ENCODE results near the gene CD8B2.

CD8B2 gene

DNA sequence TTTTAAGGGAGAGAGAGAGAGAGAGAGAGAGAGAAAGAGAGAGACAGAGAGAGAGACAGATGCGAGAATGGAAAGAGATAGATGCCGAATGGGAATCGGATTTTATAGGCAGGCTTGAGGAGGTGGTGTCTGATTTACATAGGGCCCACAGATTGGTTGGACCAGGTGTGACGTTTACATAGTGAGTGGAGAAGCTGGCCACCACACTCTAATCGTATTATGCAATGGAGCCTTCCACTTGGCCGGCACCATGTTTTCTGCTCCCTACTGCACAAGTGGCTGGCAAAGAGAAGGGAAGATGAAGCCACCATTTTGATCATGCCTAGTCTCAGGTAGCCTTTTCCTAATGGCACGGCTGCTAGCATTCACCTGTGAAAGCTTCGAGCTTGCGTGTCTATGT is 33.9 kb downstream of the CD8B2 start:
- no peak for TF ChIP-seq EZH2phosphoT487 (IDR thresholded peaks at IDR 0.05; ENCODE audit: borderline replicate concordance)
- TF ChIP-seq, protein P1, sequence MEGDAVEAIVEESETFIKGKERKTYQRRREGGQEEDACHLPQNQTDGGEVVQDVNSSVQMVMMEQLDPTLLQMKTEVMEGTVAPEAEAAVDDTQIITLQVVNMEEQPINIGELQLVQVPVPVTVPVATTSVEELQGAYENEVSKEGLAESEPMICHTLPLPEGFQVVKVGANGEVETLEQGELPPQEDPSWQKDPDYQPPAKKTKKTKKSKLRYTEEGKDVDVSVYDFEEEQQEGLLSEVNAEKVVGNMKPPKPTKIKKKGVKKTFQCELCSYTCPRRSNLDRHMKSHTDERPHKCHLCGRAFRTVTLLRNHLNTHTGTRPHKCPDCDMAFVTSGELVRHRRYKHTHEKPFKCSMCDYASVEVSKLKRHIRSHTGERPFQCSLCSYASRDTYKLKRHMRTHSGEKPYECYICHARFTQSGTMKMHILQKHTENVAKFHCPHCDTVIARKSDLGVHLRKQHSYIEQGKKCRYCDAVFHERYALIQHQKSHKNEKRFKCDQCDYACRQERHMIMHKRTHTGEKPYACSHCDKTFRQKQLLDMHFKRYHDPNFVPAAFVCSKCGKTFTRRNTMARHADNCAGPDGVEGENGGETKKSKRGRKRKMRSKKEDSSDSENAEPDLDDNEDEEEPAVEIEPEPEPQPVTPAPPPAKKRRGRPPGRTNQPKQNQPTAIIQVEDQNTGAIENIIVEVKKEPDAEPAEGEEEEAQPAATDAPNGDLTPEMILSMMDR (conservative IDR thresholded peaks at IDR 0.05; ENCODE audit: low read length), result no peak
- H3K4me2 ChIP-seq (ENCODE audit: low read depth, low read length, poor library complexity, severe bottlenecking), result no peak overlapping the region
- no peaks in the 10 kb centered on the region for H4K20me1 ChIP-seq (ENCODE audit: insufficient read depth, low read length, poor library complexity, severe bottlenecking)
- H3K79me2 ChIP-seq (ENCODE audit: insufficient read depth, low read length), result no peaks in the 10 kb centered on the region
- no peaks in the 10 kb centered on the region for H3K9me2 ChIP-seq (replicated peaks; ENCODE audit: low read depth, low read length)
- H3K36me3 ChIP-seq (ENCODE audit: insufficient read depth, low read length), result no peaks in the 10 kb centered on the region
- H3K9me3 ChIP-seq (ENCODE audit: insufficient read depth, low read depth, low read length), result no peaks in the 10 kb centered on the region; the same call in 1 of the 2 replicates
- H3F3A ChIP-seq (ENCODE audit: low read depth), result no peaks in the 10 kb centered on the region
- no peaks in the 10 kb centered on the region for H3K4me1 ChIP-seq (ENCODE audit: insufficient read depth, low read length, poor library complexity, severe bottlenecking)
- H2AFZ ChIP-seq (ENCODE audit: low read length), result no peak overlapping the region
- H3K27me3 ChIP-seq (ENCODE audit: insufficient read depth, low read length, poor library complexity, severe bottlenecking), result no peaks in the 10 kb centered on the region
- no peak overlapping the region for H3K9ac ChIP-seq (ENCODE audit: low read depth, low read length, poor library complexity, severe bottlenecking)
- no peak overlapping the region for H3K4me3 ChIP-seq (ENCODE audit: low read length, poor library complexity, severe bottlenecking)

DNA sequence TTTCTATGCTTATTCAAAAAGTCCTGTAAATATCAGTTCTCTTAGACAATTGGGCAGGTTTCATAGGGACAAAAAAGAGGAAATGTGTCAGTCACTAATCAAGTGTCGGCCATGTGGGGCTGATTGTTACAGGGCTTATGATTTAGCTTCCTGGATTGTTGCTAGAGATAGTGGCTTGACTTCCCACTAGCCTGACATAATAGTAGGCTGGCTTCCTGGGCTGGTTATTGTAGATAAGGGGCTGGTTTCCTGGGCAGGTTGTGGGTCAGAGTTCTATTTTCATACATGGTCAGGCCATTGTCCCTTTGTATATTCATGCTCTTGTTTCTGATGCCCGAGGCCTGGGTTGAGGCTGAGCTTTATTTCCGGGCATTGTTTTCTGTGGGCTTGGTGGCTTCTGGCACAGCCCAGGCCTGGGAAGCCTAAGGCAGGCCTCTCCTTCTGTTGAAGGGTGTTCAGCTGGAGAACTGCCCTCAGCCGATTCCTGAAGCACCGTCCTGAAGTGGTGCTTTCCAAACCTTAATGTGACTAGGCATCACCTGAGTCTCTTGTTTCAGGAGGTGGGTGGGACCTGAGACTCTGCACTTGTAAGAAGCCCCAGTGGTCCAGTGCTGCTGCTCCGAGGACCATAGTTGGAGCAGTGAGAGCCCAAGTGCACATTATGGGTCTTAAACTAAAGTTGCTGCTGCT is 37.0 kb downstream of the CD8B2 start:
- no peaks in the 10 kb centered on the region; the same call in 1 of the 2 replicates for H3K9me3 ChIP-seq (ENCODE audit: insufficient read depth, low read depth, low read length)
- no peaks in the 10 kb centered on the region for H3K36me3 ChIP-seq (ENCODE audit: insufficient read depth, low read length)
- H3K27me3 ChIP-seq (ENCODE audit: insufficient read depth, low read length, poor library complexity, severe bottlenecking), result no peaks in the 10 kb centered on the region
- TF ChIP-seq EZH2phosphoT487 (IDR thresholded peaks at IDR 0.05; ENCODE audit: borderline replicate concordance), result no peak
- TF ChIP-seq, protein P1 (conservative IDR thresholded peaks at IDR 0.05; ENCODE audit: low read length), result no peak
- H3K79me2 ChIP-seq (ENCODE audit: insufficient read depth, low read length), result no peaks in the 10 kb centered on the region
- H3K4me1 ChIP-seq (ENCODE audit: insufficient read depth, low read length, poor library complexity, severe bottlenecking), result no peaks in the 10 kb centered on the region
- no peak overlapping the region for H3K4me2 ChIP-seq (ENCODE audit: low read depth, low read length, poor library complexity, severe bottlenecking)
- H4K20me1 ChIP-seq (ENCODE audit: insufficient read depth, low read length, poor library complexity, severe bottlenecking), result no peaks in the 10 kb centered on the region
- no peaks in the 10 kb centered on the region for H3K9me2 ChIP-seq (replicated peaks; ENCODE audit: low read depth, low read length)
- H3K9ac ChIP-seq (ENCODE audit: low read depth, low read length, poor library complexity, severe bottlenecking), result no peak overlapping the region
- no peak overlapping the region for H2AFZ ChIP-seq (ENCODE audit: low read length)
- no peaks in the 10 kb centered on the region for H3F3A ChIP-seq (ENCODE audit: low read depth)
- no peak overlapping the region for H3K4me3 ChIP-seq (ENCODE audit: low read length, poor library complexity, severe bottlenecking)

DNA sequence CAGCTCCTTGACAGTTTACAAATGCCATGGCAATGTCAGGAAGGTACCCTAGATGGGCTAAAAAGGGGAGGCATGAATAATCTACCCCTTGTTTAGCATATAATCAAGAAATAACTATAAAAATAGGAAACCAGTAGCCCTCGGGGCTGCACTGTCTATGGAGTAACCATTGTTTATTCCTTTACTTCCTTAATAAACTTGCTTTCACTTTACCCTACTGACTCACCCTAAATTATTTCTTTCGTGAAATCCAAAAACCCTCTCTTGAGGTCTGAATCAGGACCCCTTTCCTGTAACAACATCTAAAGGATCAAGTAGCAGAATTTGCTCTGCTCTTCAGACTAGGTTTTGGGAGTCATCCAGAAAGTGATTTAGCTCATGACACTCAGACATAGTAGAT is 43.7 kb downstream of the CD8B2 start:
- TF ChIP-seq EZH2phosphoT487 (IDR thresholded peaks at IDR 0.05; ENCODE audit: borderline replicate concordance), result no peak
- TF ChIP-seq, protein P1 (conservative IDR thresholded peaks at IDR 0.05; ENCODE audit: low read length), result no peak
- Histone ChIP-seq H3K79me2 (ENCODE audit: insufficient read depth, low read length) (no peaks in the 10 kb centered on the region), H3K27me3 (ENCODE audit: insufficient read depth, low read length, poor library complexity, severe bottlenecking) (no peaks in the 10 kb centered on the region), H3K4me3 (ENCODE audit: low read length, poor library complexity, severe bottlenecking) (no peak overlapping the region), H3K9ac (ENCODE audit: low read depth, low read length, poor library complexity, severe bottlenecking) (no peak overlapping the region), H3K9me3 (ENCODE audit: insufficient read depth, low read depth, low read length) (no peaks in the 10 kb centered on the region), H3K36me3 (ENCODE audit: insufficient read depth, low read length) (no peaks in the 10 kb centered on the region), H2AFZ (ENCODE audit: low read length) (no peak overlapping the region), H3K4me1 (ENCODE audit: insufficient read depth, low read length, poor library complexity, severe bottlenecking) (no peaks in the 10 kb centered on the region), H3K4me2 (ENCODE audit: low read depth, low read length, poor library complexity, severe bottlenecking) (no peak overlapping the region), H3K9me2 (replicated peaks; ENCODE audit: low read depth, low read length) (no peaks in the 10 kb centered on the region), H4K20me1 (ENCODE audit: insufficient read depth, low read length, poor library complexity, severe bottlenecking) (no peaks in the 10 kb centered on the region), H3F3A (ENCODE audit: low read depth) (no peaks in the 10 kb centered on the region)

Data from Loucy (cell line).